Measurements from ENCODE around the gene RAB23. TPM values are rescaled to one million over a fixed set of nuclear protein-coding genes. Genes with fewer than 3 reads are reported as not detected.
A peak's percentile ranks its signal among the peaks of the same experiment; 100 is the strongest.
"Not testable (repeated sequence)": the region's sequence is repeated elsewhere in the genome, so short reads cannot be mapped to it uniquely, and the experiment has no call there.

RAB23 gene
- total and polyA plus RNA-seq, 4 donors, result 24.8 to 59.2 (median 51.5) TPM

GRCh38 chr6:57250348-57250747 lies 28.2 kb upstream of the RAB23 start:
- Histone ChIP-seq H3K27me3 (ENCODE audit: control insufficient read depth in 1 of 2, insufficient read depth in 2 of 2, low read length in 1 of 2) (no peaks in the 10 kb centered on the region), H3K9me3 (ENCODE audit: control insufficient read depth, low read length) (no peaks in the 10 kb centered on the region), H3K4me1 (ENCODE audit: control insufficient read depth in 1 of 2, insufficient read depth in 2 of 2, low read length in 2 of 2) (peaks cover 0 to 5% of the 10 kb centered on the region in 2 donors), H3K36me3 (ENCODE audit: control insufficient read depth in 1 of 2, insufficient read depth in 2 of 2, low read length in 1 of 2) (no peaks in the 10 kb centered on the region), H3K4me3 (ENCODE audit: low read length in 2 of 2) (no peak overlapping the region), H3K27ac (ENCODE audit: low read depth in 1 of 2, low read length in 2 of 2) (no peak overlapping the region)
- WGBS, 2 donors, result 90 to 94% methylated on average over 4 of the region's 4 CpGs
- no peak for DNase-seq
- intact Hi-C loops (cut with DNase I), result no loop called here
- ATAC-seq (ENCODE audit: low FRiP score), result no peak

GRCh38 chr6:57248311-57248895 lies 26.3 kb upstream of the RAB23 start:
- no peak overlapping the region for H3K27ac ChIP-seq (ENCODE audit: low read depth in 1 of 2, low read length in 2 of 2)
- H3K4me1 ChIP-seq (ENCODE audit: control insufficient read depth in 1 of 2, insufficient read depth in 2 of 2, low read length in 2 of 2), result no peaks in the 10 kb centered on the region
- no peaks in the 10 kb centered on the region for H3K36me3 ChIP-seq (ENCODE audit: control insufficient read depth in 1 of 2, insufficient read depth in 2 of 2, low read length in 1 of 2)
- no peaks in the 10 kb centered on the region for H3K9me3 ChIP-seq (ENCODE audit: control insufficient read depth, low read length)
- ATAC-seq (ENCODE audit: low FRiP score) (no peak), DNase-seq (no peak)
- H3K4me3 ChIP-seq (ENCODE audit: low read length in 2 of 2), result no peak overlapping the region
- intact Hi-C loops (cut with DNase I), result no loop called here
- 86 to 93% methylated on average over 2 of the region's 2 CpGs for WGBS, 2 donors
- no peaks in the 10 kb centered on the region for H3K27me3 ChIP-seq (ENCODE audit: control insufficient read depth in 1 of 2, insufficient read depth in 2 of 2, low read length in 1 of 2)

- intact Hi-C loops (cut with DNase I), result no loop called here
- H3K27me3 ChIP-seq (ENCODE audit: control insufficient read depth in 1 of 2, insufficient read depth in 2 of 2, low read length in 1 of 2), result no peaks in the 10 kb centered on the region
- H3K4me1 ChIP-seq (ENCODE audit: control insufficient read depth in 1 of 2, insufficient read depth in 2 of 2, low read length in 2 of 2), result no peaks in the 10 kb centered on the region
- peak overlapping the region in 1 of 2 donors; percentile 43 for H3K27ac ChIP-seq (ENCODE audit: low read depth in 1 of 2, low read length in 2 of 2)
- no peaks in the 10 kb centered on the region for H3K9me3 ChIP-seq (ENCODE audit: control insufficient read depth, low read length)
- no peak for ATAC-seq (ENCODE audit: low FRiP score)
- no peak for DNase-seq
- no peak overlapping the region for H3K4me3 ChIP-seq (ENCODE audit: low read length in 2 of 2)
- no peaks in the 10 kb centered on the region for H3K36me3 ChIP-seq (ENCODE audit: control insufficient read depth in 1 of 2, insufficient read depth in 2 of 2, low read length in 1 of 2)
Observed at GRCh38 chr6:57247603-57248002, 25.5 kb upstream of the RAB23 start.

- intact Hi-C loops (cut with DNase I), result no loop called here
- H3K27me3 ChIP-seq (ENCODE audit: control insufficient read depth in 1 of 2, insufficient read depth in 2 of 2, low read length in 1 of 2), result no peaks in the 10 kb centered on the region
- H3K9me3 ChIP-seq (ENCODE audit: control insufficient read depth, low read length), result no peaks in the 10 kb centered on the region
- H3K36me3 ChIP-seq (ENCODE audit: control insufficient read depth in 1 of 2, insufficient read depth in 2 of 2, low read length in 1 of 2), result no peaks in the 10 kb centered on the region
- no peak overlapping the region for H3K4me3 ChIP-seq (ENCODE audit: low read length in 2 of 2)
- H3K27ac ChIP-seq (ENCODE audit: low read depth in 1 of 2, low read length in 2 of 2), result no peak overlapping the region
- DNase-seq (no peak), ATAC-seq (ENCODE audit: low FRiP score) (no peak)
- no peaks in the 10 kb centered on the region for H3K4me1 ChIP-seq (ENCODE audit: control insufficient read depth in 1 of 2, insufficient read depth in 2 of 2, low read length in 2 of 2)
- 91 to 93% methylated on average over 6 of the region's 6 CpGs for WGBS, 2 donors
Observed at GRCh38 chr6:57246307-57246706, 24.2 kb upstream of the RAB23 start.

- Histone ChIP-seq H3K27ac (ENCODE audit: low read depth in 1 of 2, low read length in 2 of 2) (peak overlapping the region in 1 of 2 donors; percentile 68), H3K27me3 (ENCODE audit: control insufficient read depth in 1 of 2, insufficient read depth in 2 of 2, low read length in 1 of 2) (no peaks in the 10 kb centered on the region), H3K36me3 (ENCODE audit: control insufficient read depth in 1 of 2, insufficient read depth in 2 of 2, low read length in 1 of 2) (no peaks in the 10 kb centered on the region), H3K4me3 (ENCODE audit: low read length in 2 of 2) (no peak overlapping the region), H3K4me1 (ENCODE audit: control insufficient read depth in 1 of 2, insufficient read depth in 2 of 2, low read length in 2 of 2) (no peaks in the 10 kb centered on the region), H3K9me3 (ENCODE audit: control insufficient read depth, low read length) (no peaks in the 10 kb centered on the region)
- intact Hi-C loops (cut with DNase I), result no loop called here
- ATAC-seq (ENCODE audit: low FRiP score) (no peak), DNase-seq (no peak)
- 92 to 94% methylated on average over 7 of the region's 7 CpGs for WGBS, 2 donors
Observed at GRCh38 chr6:57243954-57244353, 21.8 kb upstream of the RAB23 start.

GRCh38 chr6:57243526-57243925 lies 21.4 kb upstream of the RAB23 start:
- 98% methylated on average over 13 of the region's 13 CpGs for WGBS, 2 donors
- H3K4me3 ChIP-seq (ENCODE audit: low read length in 2 of 2); DNase-seq; H3K27ac ChIP-seq (ENCODE audit: low read depth in 1 of 2, low read length in 2 of 2); intact Hi-C loops (cut with DNase I); H3K36me3 ChIP-seq (ENCODE audit: control insufficient read depth in 1 of 2, insufficient read depth in 2 of 2, low read length in 1 of 2); H3K4me1 ChIP-seq (ENCODE audit: control insufficient read depth in 1 of 2, insufficient read depth in 2 of 2, low read length in 2 of 2); H3K27me3 ChIP-seq (ENCODE audit: control insufficient read depth in 1 of 2, insufficient read depth in 2 of 2, low read length in 1 of 2); ATAC-seq (ENCODE audit: low FRiP score); H3K9me3 ChIP-seq (ENCODE audit: control insufficient read depth, low read length): not testable (repeated sequence)

GRCh38 chr6:57242505-57242904 lies 20.4 kb upstream of the RAB23 start:
- Histone ChIP-seq H3K4me3 (ENCODE audit: low read length in 2 of 2) (no peak overlapping the region), H3K27me3 (ENCODE audit: control insufficient read depth in 1 of 2, insufficient read depth in 2 of 2, low read length in 1 of 2) (no peaks in the 10 kb centered on the region), H3K4me1 (ENCODE audit: control insufficient read depth in 1 of 2, insufficient read depth in 2 of 2, low read length in 2 of 2) (no peaks in the 10 kb centered on the region), H3K36me3 (ENCODE audit: control insufficient read depth in 1 of 2, insufficient read depth in 2 of 2, low read length in 1 of 2) (no peaks in the 10 kb centered on the region), H3K27ac (ENCODE audit: low read depth in 1 of 2, low read length in 2 of 2) (no peak overlapping the region), H3K9me3 (ENCODE audit: control insufficient read depth, low read length) (no peaks in the 10 kb centered on the region)
- WGBS, 2 donors, result 0 to 2% methylated on average over 2 of the region's 2 CpGs
- DNase-seq (no peak), ATAC-seq (ENCODE audit: low FRiP score) (peak; percentile 83)
- intact Hi-C loops (cut with DNase I), result no loop called here

DNA sequence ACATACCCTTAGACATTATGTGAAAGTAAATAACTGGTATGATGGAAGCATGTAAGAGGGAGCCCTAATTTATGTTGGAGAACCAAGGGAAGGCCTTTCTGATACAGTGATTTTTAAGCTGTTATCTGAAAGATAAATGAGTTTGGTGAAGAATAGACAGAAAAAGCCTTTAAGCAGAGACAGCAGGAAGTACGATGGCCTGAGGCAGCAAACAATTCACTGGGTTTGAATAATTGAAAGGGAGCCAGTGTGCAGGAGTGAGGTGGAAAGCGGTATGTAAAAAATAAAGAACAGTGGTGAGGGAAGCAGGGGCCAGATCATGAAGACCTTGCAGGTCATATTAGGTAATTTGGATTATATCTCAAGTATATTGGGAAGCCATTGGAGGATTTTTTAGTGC lies 4.1 kb upstream of the RAB23 start:
- Histone ChIP-seq H3K36me3 (ENCODE audit: control insufficient read depth in 1 of 2, insufficient read depth in 2 of 2, low read length in 1 of 2) (no peaks in the 10 kb centered on the region), H3K27ac (ENCODE audit: low read depth in 1 of 2, low read length in 2 of 2) (no peak overlapping the region), H3K4me3 (ENCODE audit: low read length in 2 of 2) (no peak overlapping the region), H3K27me3 (ENCODE audit: control insufficient read depth in 1 of 2, insufficient read depth in 2 of 2, low read length in 1 of 2) (no peaks in the 10 kb centered on the region), H3K4me1 (ENCODE audit: control insufficient read depth in 1 of 2, insufficient read depth in 2 of 2, low read length in 2 of 2) (no peaks in the 10 kb centered on the region), H3K9me3 (ENCODE audit: control insufficient read depth, low read length) (no peaks in the 10 kb centered on the region)
- DNase-seq (no peak), ATAC-seq (ENCODE audit: low FRiP score) (no peak)
- intact Hi-C loops (cut with DNase I), result loop anchor here in 1 of 2 donors (10.0 kb wide), 1 partner anchor 89 kb away; the partner anchor contains the start of gene PRIM2
- WGBS, 2 donors, result 79 to 83% methylated on average over 2 of the region's 2 CpGs

GRCh38 chr6:57224769-57225515 lies 2.8 kb upstream of the RAB23 start:
- DNase-seq (no peak), ATAC-seq (ENCODE audit: low FRiP score) (no peak)
- WGBS, 2 donors, result 66 to 79% methylated on average over 1 of the region's 1 CpG
- Histone ChIP-seq H3K27ac (ENCODE audit: low read depth in 1 of 2, low read length in 2 of 2) (no peak overlapping the region), H3K9me3 (ENCODE audit: control insufficient read depth, low read length) (no peaks in the 10 kb centered on the region), H3K27me3 (ENCODE audit: control insufficient read depth in 1 of 2, insufficient read depth in 2 of 2, low read length in 1 of 2) (no peaks in the 10 kb centered on the region), H3K36me3 (ENCODE audit: control insufficient read depth in 1 of 2, insufficient read depth in 2 of 2, low read length in 1 of 2) (no peaks in the 10 kb centered on the region), H3K4me3 (ENCODE audit: low read length in 2 of 2) (no peak overlapping the region), H3K4me1 (ENCODE audit: control insufficient read depth in 1 of 2, insufficient read depth in 2 of 2, low read length in 2 of 2) (no peaks in the 10 kb centered on the region)
- intact Hi-C loops (cut with DNase I), result loop anchor here (5.0 to 10.0 kb wide), 4 partner anchors 37 to 90 kb away; partner anchors contain the start of genes BAG2 (in 1 of the 2) and PRIM2 (in 1 of the 2)

Measured in aorta (tissue), 5 donors.